CD4-positive, alpha-beta T cell (primary cell): ENCODE measurements around the gene MED13. TPM values are rescaled to one million over a fixed set of nuclear protein-coding genes. Genes with fewer than 3 reads are reported as not detected.

Source experiments
- ATAC-seq: fragments of 200-7000 bp; cut with Tn5 transposase; one replicate; pipeline ENCODE4 v1.10.0; 2022; ENCODE audit warnings: mild to moderate bottlenecking; ENCODE audit not compliant: poor library complexity
- CTCF ChIA-PET: fragments of 350-600 bp; sonication (Branson Sonifier 250); formaldehyde crosslinking; loops from one replicate; lab custom pipeline; 2021; ENCODE audit warnings: antibody characterized with exemption, inconsistent platforms; lab: Charles Lee
- POLR2A ChIA-PET: fragments of 350-600 bp; sonication (Branson Sonifier 250); formaldehyde crosslinking; loops from one replicate; lab custom pipeline; 2021; ENCODE audit warnings: antibody characterized with exemption, inconsistent platforms; lab: Charles Lee
- DNase-seq, 14 experiments: peaks; one replicate each; pipeline ENCODE4 v3.0.0-alpha.2; 2013 to 2020; ENCODE audit warnings: mixed read lengths in 2 of 14
- H3K27ac ChIP-seq, 2 donors: one replicate each; pipeline versions ENCODE4 v1.5.1 to v1.7.0; 2013; ENCODE audit warnings: low read length in 2 of 2, low read depth in 1 of 2, mild to moderate bottlenecking in 1 of 2
- H3K27me3 ChIP-seq, 2 experiments: 1 replicate in 1 of 2; 2 replicates in 1 of 2; pipeline versions ENCODE4 v1.6.1 to v1.7.0; 2013; ENCODE audit warnings: low read length in 2 of 2, control low read depth in 1 of 2, mild to moderate bottlenecking in 1 of 2, moderate library complexity in 1 of 2; ENCODE audit not compliant: insufficient read depth in 2 of 2, control insufficient read depth in 1 of 2
- H3K36me3 ChIP-seq: one replicate; pipeline ENCODE4 v1.6.1; 2013; ENCODE audit warnings: low read length, control low read depth; ENCODE audit not compliant: insufficient read depth
- H3K4me1 ChIP-seq: one replicate; pipeline ENCODE4 v1.6.1; 2013; ENCODE audit warnings: low read length, control low read depth; ENCODE audit not compliant: insufficient read depth
- H3K4me3 ChIP-seq: one replicate; pipeline ENCODE4 v1.5.1; 2013; ENCODE audit warnings: mild to moderate bottlenecking, low read length, moderate library complexity
- H3K9me3 ChIP-seq, 2 experiments: 1 replicate in 1 of 2; 2 replicates in 1 of 2; pipeline versions ENCODE4 v1.6.1 to v1.7.0; 2013; ENCODE audit warnings: low read length in 2 of 2, mild to moderate bottlenecking in 2 of 2, control low read depth in 1 of 2, moderate library complexity in 1 of 2; ENCODE audit not compliant: control insufficient read depth in 1 of 2, insufficient read depth in 1 of 2
- H3K27ac Mint-ChIP-seq: one replicate; pipeline ENCODE4 v1.8.0; 2020; ENCODE audit warnings: mixed read lengths
- H3K27me3 Mint-ChIP-seq: one replicate; pipeline ENCODE4 v1.8.0; 2021; ENCODE audit warnings: mixed read lengths
- H3K36me3 Mint-ChIP-seq: one replicate; pipeline ENCODE4 v1.8.0; 2021; ENCODE audit warnings: low read depth, mixed read lengths
- H3K4me1 Mint-ChIP-seq: one replicate; pipeline ENCODE4 v1.8.0; 2021; ENCODE audit warnings: low read depth, mixed read lengths
- H3K4me3 Mint-ChIP-seq: one replicate; pipeline ENCODE4 v1.8.0; 2020; ENCODE audit warnings: mild to moderate bottlenecking, mixed read lengths
- H3K9me3 Mint-ChIP-seq: one replicate; pipeline ENCODE4 v1.8.0; 2020; ENCODE audit warnings: mixed read lengths
- CTCF ChIP-seq: fragments of 200-600 bp; IDR thresholded peaks from one replicate; pipeline ENCODE4 v1.8.0; 2022; ENCODE audit warnings: antibody characterized with exemption, mild to moderate bottlenecking
- intact Hi-C, 2 experiments: fragments of 100-400 bp; cut with DNase I in 1 of 2; cut with micrococcal nuclease in 1 of 2; formaldehyde crosslinking; loops; one replicate each; pipeline versions ENCODE4 v1.15.1 to v1.9.0; 2023 to 2025; cut with DNase I, micrococcal nuclease
- total RNA-seq, 174 experiments: library from RNA in 2 of 174; stranded (reverse) in 2 of 174; gene quantifications; one replicate each; pipeline ENCODE4 v1.2.3 and lab custom pipeline; 2021 to 2026

The MED13 gene
- total RNA-seq, 2 experiments from 2014 or later: 75.7 to 85.8 TPM

GRCh38 chr17:62101090-62101489, 36.0 kb upstream of the MED13 start:
- Histone ChIP-seq H3K36me3 (no peaks in the 10 kb centered on the region), H3K27me3 (peaks cover 0 to 2% of the 10 kb centered on the region in 2 experiments), H3K9me3 (no peaks in the 10 kb centered on the region), H3K4me3 (no peak overlapping the region), H3K4me1 (no peaks in the 10 kb centered on the region), H3K27ac (no peak overlapping the region)
- Mint-ChIP-seq H3K27me3 (no peaks in the 10 kb centered on the region), H3K36me3 (no peaks in the 10 kb centered on the region), H3K9me3 (no peaks in the 10 kb centered on the region), H3K4me1 (peaks cover 7% of the 10 kb centered on the region), H3K27ac (no peak overlapping the region), H3K4me3 (no peak overlapping the region)
- DNase-seq (no peak), ATAC-seq (no peak)
- intact Hi-C loops: no loop called here
- CTCF ChIA-PET: no interaction called here
- POLR2A ChIA-PET: no interaction called here
- TF ChIP-seq CTCF: no peak

GRCh38 chr17:62100055-62100454, 35.0 kb upstream of the MED13 start:
- no peak for TF ChIP-seq CTCF
- Mint-ChIP-seq H3K9me3 (no peaks in the 10 kb centered on the region), H3K4me3 (no peak overlapping the region), H3K36me3 (no peaks in the 10 kb centered on the region), H3K27ac (no peak overlapping the region), H3K27me3 (no peaks in the 10 kb centered on the region), H3K4me1 (peaks cover 7% of the 10 kb centered on the region)
- ATAC-seq (no peak), DNase-seq (no peak)
- ChIA-PET POLR2A (no interaction called here), CTCF (no interaction called here)
- Histone ChIP-seq H3K9me3 (no peaks in the 10 kb centered on the region), H3K27ac (no peak overlapping the region), H3K4me1 (no peaks in the 10 kb centered on the region), H3K4me3 (no peak overlapping the region), H3K36me3 (no peaks in the 10 kb centered on the region), H3K27me3 (peaks cover 0 to under 1% of the 10 kb centered on the region in 2 experiments)
- intact Hi-C loops: no loop called here

- Histone ChIP-seq H3K4me3 (no peak overlapping the region), H3K4me1 (no peaks in the 10 kb centered on the region), H3K27ac (no peak overlapping the region), H3K9me3 (no peaks in the 10 kb centered on the region), H3K27me3 (no peaks in the 10 kb centered on the region), H3K36me3 (no peaks in the 10 kb centered on the region)
- no peak for TF ChIP-seq CTCF
- POLR2A ChIA-PET: no interaction called here
- ATAC-seq (no peak), DNase-seq (no peak)
- CTCF ChIA-PET: no interaction called here
- intact Hi-C loops: no loop called here
- Mint-ChIP-seq H3K27ac (no peak overlapping the region), H3K27me3 (no peaks in the 10 kb centered on the region), H3K4me1 (peaks cover 7% of the 10 kb centered on the region), H3K36me3 (no peaks in the 10 kb centered on the region), H3K9me3 (no peaks in the 10 kb centered on the region), H3K4me3 (no peak overlapping the region)
These were observed 34.5 kb upstream of the MED13 start for GRCh38 chr17:62099532-62099931.
